Lung (tissue), 12 donors: Measurements from ENCODE around the gene RASA2. TPM values are rescaled to one million over a fixed set of nuclear protein-coding genes. Genes with fewer than 3 reads are reported as not detected.

Experiments used
- ATAC-seq: fragments of 200-7000 bp; cut with Tn5 transposase; one replicate; pipeline ENCODE4 v1.9.1; 2020; ENCODE audit warnings: moderate number of reproducible peaks; ENCODE audit not compliant: insufficient read depth, low FRiP score
- DNase-seq, 3 donors: peaks; one replicate each; pipeline ENCODE4 v3.0.0-alpha.2; 2013 to 2017
- H3K27ac ChIP-seq, 2 donors: one replicate each; pipeline ENCODE4 v1.5.1; 2013; ENCODE audit warnings: mild to moderate bottlenecking in 2 of 2, moderate library complexity in 2 of 2, control low read depth in 1 of 2, inconsistent platforms in 1 of 2, low read depth in 1 of 2, low read length in 1 of 2
- H3K27me3 ChIP-seq, 3 donors: one replicate each; pipeline ENCODE4 v1.5.1; 2013; ENCODE audit warnings: low read length in 2 of 3; ENCODE audit not compliant: control insufficient read depth in 3 of 3, insufficient read depth in 3 of 3
- H3K36me3 ChIP-seq, 4 donors: one replicate each; pipeline ENCODE4 v1.5.1; 2013; ENCODE audit warnings: low read length in 4 of 4, mild to moderate bottlenecking in 1 of 4, moderate library complexity in 1 of 4; ENCODE audit not compliant: control insufficient read depth in 4 of 4, insufficient read depth in 4 of 4
- H3K4me1 ChIP-seq, 5 donors: one replicate each; pipeline ENCODE4 v1.5.1; 2013; ENCODE audit warnings: low read length in 5 of 5, mild to moderate bottlenecking in 2 of 5, moderate library complexity in 1 of 5; ENCODE audit not compliant: control insufficient read depth in 5 of 5, insufficient read depth in 5 of 5
- H3K4me3 ChIP-seq: one replicate; pipeline ENCODE4 v1.5.1; 2013; ENCODE audit warnings: mild to moderate bottlenecking, control low read depth, moderate library complexity
- H3K9ac ChIP-seq, 2 donors: one replicate each; pipeline ENCODE4 v1.5.1; 2013; ENCODE audit warnings: low read length in 2 of 2, control low read depth in 1 of 2; ENCODE audit not compliant: insufficient read depth in 1 of 2
- H3K9me3 ChIP-seq, 4 donors: one replicate each; pipeline ENCODE4 v1.5.1; 2013; ENCODE audit warnings: low read length in 3 of 4, mild to moderate bottlenecking in 1 of 4, moderate library complexity in 1 of 4; ENCODE audit not compliant: control insufficient read depth in 4 of 4, insufficient read depth in 3 of 4
- WGBS, 2 donors: extraction: QIAGEN DNeasy Blood & Tissue Kit; methylation state at CpG; one replicate each; pipeline ENCODE4 v1.1.7; 2013; 5-methylcytosine and 5-hydroxymethylcytosine counted together
- polyA plus RNA-seq, 2 donors: library from polyadenylated mRNA; stranded (reverse); fragments of 200-250 nt; gene quantifications; one replicate each; pipeline ENCODE4 v1.2.1, GENCODE V29; 2013
- total RNA-seq, 2 donors: library from RNA; depleted of rRNA in 1 of 2; stranded (reverse); fragments of >200 nt in 1 of 2; gene quantifications; one replicate each; pipeline ENCODE4 v1.2.1, GENCODE V29; 2014 to 2021
- TF ChIP-seq, protein P1 (sequence below): IDR thresholded peaks from 2 replicates; pipeline ENCODE4 v1.5.1; 2012; ENCODE audit warnings: mild to moderate bottlenecking; ENCODE audit errors: control extremely low read depth, extremely low read depth
- donor health status: control.
- donor health status: control.
- donor health status: Bipolar disorder and iron deficiency.
- donor health status: healthy.
- donor health status: DM: yes; HTN: yes; CAD: no.

Gene RASA2
- total and polyA plus RNA-seq, 4 donors, result 6.8 to 27.4 (median 12.9) TPM

DNA sequence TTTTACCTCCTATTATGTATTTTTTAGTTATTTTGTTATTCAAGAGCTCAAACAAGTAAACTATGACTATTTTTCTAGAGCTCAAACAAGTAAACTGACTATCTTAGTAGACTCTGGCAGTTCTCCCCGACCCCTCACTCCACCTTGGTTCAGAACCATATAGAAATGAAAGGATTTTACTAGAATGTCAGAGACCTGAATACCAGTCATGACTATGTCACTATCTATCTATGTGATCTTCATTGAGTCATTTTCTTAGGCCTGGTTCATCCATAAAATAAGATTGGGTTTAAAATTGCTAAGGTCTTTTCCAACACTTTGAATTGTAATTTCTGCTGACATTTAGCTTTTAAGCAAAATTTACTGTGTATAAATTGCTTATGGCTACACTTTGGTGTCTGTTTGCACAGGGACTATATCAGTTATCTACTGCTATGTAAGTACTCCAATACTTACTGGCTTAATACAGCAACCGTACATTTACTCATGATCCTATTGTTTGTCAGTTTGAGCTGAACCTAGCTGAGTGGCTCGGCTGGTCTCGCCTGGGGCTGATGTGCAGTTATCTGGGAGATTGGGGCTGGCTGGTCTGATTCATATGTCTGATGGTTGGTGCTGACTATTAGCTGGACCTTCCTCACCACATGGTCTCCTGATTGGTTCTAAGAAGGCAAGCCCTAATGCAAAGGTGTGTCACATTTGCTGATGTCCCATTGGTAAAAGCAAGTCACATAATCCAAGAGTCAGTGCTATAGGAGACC, 37.0 kb downstream of the RASA2 start:
- H3K4me1 ChIP-seq, result peaks cover 0 to 2% (median 0%) of the 10 kb centered on the region in 5 donors
- TF ChIP-seq, protein P1, sequence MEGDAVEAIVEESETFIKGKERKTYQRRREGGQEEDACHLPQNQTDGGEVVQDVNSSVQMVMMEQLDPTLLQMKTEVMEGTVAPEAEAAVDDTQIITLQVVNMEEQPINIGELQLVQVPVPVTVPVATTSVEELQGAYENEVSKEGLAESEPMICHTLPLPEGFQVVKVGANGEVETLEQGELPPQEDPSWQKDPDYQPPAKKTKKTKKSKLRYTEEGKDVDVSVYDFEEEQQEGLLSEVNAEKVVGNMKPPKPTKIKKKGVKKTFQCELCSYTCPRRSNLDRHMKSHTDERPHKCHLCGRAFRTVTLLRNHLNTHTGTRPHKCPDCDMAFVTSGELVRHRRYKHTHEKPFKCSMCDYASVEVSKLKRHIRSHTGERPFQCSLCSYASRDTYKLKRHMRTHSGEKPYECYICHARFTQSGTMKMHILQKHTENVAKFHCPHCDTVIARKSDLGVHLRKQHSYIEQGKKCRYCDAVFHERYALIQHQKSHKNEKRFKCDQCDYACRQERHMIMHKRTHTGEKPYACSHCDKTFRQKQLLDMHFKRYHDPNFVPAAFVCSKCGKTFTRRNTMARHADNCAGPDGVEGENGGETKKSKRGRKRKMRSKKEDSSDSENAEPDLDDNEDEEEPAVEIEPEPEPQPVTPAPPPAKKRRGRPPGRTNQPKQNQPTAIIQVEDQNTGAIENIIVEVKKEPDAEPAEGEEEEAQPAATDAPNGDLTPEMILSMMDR, result no peak

GRCh38 chr3:141524988-141525387, 38.2 kb downstream of the RASA2 start:
- H3K36me3 ChIP-seq, result peaks cover 0 to 10% (median 3%) of the 10 kb centered on the region in 4 donors
- WGBS, 2 donors, result 11 to 22% methylated on average over 1 of the region's 1 CpG
- peaks cover 0 to 2% (median 0%) of the 10 kb centered on the region in 5 donors for H3K4me1 ChIP-seq
- H3K27ac ChIP-seq, result no peak overlapping the region
- TF ChIP-seq, protein P1, result no peak
- no peak overlapping the region for H3K4me3 ChIP-seq
- no peak for ATAC-seq
- no peaks in the 10 kb centered on the region for H3K27me3 ChIP-seq
- H3K9me3 ChIP-seq, result no peaks in the 10 kb centered on the region
- no peak overlapping the region for H3K9ac ChIP-seq
- no peak for DNase-seq

More for the DNA sequence above, 37.0 kb downstream of the RASA2 start:
- ATAC-seq, result no peak
- no peak for DNase-seq
- no peaks in the 10 kb centered on the region for H3K9me3 ChIP-seq
- H3K27ac ChIP-seq, result no peak overlapping the region
- H3K36me3 ChIP-seq, result peaks cover 0 to 15% (median 3%) of the 10 kb centered on the region in 4 donors
- WGBS, 2 donors, result 98% methylated on average over 4 of the region's 4 CpGs
- no peak overlapping the region for H3K4me3 ChIP-seq
- no peaks in the 10 kb centered on the region for H3K27me3 ChIP-seq
- H3K9ac ChIP-seq, result no peak overlapping the region

DNA sequence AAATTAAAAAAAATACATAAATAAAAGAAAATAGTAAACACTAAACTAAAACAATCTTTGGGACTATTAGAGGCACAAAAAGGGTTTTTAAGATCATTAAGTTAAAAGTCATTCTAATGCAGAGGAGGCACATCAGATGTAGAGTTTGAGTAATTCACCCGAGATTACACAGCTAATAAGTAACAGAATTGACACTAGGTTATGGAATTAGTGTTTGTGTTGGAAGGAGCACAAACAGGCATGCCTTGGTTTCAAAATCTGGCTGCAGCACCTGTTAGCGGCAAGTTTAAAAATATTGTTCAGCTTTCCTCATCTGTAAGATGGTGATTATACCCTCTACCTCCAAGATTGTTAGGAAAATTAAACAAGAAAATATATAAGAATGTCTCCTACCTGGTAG, 39.0 kb downstream of the RASA2 start:
- Histone ChIP-seq H3K27ac (no peak overlapping the region), H3K4me1 (peaks cover 0 to 10% (median 0%) of the 10 kb centered on the region in 5 donors), H3K36me3 (peaks cover 0 to 7% (median 2%) of the 10 kb centered on the region in 4 donors), H3K9ac (no peak overlapping the region), H3K9me3 (no peaks in the 10 kb centered on the region), H3K4me3 (no peak overlapping the region), H3K27me3 (no peaks in the 10 kb centered on the region)
- DNase-seq, result no peak
- 40 to 62% methylated on average over 2 of the region's 2 CpGs for WGBS, 2 donors
- TF ChIP-seq, protein P1, result no peak
- ATAC-seq, result no peak

- DNase-seq (no peak), ATAC-seq (no peak)
- Histone ChIP-seq H3K36me3 (peaks cover 0 to 7% (median 2%) of the 10 kb centered on the region in 4 donors), H3K27me3 (no peaks in the 10 kb centered on the region), H3K4me3 (no peak overlapping the region), H3K4me1 (peaks cover 0 to 11% (median 0%) of the 10 kb centered on the region in 5 donors), H3K27ac (no peak overlapping the region), H3K9ac (no peak overlapping the region), H3K9me3 (no peaks in the 10 kb centered on the region)
- TF ChIP-seq, protein P1, result no peak
Observed at GRCh38 chr3:141526709-141527108, 39.9 kb downstream of the RASA2 start.
